Measurements from ENCODE around the gene CYP4F2.
"Not testable (repeated sequence)": the region's sequence is repeated elsewhere in the genome, so short reads cannot be mapped to it uniquely, and the experiment has no call there.

The CYP4F2 gene

DNA sequence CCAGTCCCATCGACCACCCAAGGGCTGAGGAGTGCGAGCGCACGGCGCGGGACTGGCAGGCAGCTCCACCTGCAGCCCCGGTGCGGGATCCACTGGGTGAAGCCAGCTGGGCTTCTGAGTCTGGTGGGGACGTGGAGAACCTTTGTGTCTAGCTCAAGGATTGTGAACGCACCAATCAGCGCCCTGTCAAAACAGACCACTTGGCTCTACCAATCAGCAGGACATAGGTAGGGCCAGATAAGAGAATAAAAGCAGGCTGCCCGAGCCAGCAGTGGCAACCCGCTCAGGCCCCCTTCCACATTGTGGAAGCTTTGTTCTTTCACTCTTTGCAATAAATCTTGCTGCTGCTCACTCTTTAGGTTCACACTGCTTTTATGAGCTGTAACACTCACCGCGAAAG lies 2.2 kb upstream of the CYP4F2 start:
- not testable (repeated sequence) for DNase-seq

GRCh38 chr19:15899561-15899960 lies 1.7 kb upstream of the CYP4F2 start:
- DNase-seq: not testable (repeated sequence)

GRCh38 chr19:15897026-15897737 lies 692 bp downstream of the CYP4F2 start:
- DNase-seq: no peak

DNA sequence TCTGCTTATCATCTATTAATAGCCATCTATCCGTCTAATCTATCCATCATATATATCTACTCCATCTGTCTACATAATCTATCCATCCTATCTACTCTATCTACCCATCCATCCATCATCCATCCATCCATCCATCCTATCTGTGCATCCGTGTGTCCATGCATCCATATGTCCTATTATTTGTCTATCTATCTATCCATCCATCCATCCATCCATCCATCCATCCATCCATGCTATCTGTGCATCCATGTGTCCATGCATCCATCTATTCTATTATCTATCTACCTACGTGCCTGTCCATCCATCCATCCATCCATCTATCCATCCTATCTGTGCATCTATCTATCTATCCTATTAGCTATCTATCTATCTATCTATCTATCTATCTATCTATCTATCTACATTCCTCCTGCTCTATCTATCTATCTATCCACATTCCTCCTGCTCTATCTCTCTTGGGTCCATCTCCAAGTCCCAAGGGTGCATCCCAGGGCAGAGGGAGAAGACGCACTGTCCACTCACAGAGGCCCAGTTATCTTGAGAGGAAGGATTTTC lies 1.9 kb downstream of the CYP4F2 start:
- DNase-seq: no peak

DNA sequence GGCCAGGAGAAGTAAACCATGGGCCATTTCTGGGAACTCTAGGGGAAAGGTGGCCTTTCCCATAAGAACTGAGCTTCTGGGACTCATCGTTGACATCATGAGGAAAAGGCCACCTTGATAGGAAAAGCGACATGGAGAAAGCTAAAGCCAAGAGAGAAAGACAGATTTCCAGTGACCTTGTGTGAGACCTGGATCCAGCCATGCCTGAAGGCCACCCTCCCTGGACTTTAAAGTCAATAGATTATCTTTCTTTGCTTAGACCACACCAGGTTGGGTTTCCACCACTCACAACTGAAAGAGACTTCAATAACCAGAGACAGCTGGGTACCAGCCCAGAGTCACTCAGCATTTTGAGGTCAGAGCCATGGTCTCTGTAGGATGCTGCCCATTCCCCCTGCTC lies 3.5 kb downstream of the CYP4F2 start:
- DNase-seq: no peak

DNA sequence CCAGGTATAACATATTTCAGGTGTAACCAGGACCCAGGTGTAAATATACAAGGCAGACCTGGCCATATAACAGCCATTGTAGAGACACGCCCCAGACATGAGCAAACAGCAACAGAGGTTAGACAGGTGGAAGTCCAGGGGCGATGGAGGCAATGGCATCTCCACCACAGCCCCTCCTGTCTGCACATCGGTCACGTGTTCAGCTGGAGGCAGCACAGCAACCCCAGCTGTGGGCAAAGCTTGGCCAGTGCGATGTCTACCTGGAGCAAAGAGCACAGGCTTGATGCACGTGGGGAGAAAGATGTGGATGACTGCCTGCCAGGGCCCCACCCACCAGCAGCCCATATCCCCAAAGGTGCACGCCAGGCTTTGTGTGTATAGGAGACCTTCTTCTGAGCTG lies 4.4 kb downstream of the CYP4F2 start:
- DNase-seq: no peak

DNA sequence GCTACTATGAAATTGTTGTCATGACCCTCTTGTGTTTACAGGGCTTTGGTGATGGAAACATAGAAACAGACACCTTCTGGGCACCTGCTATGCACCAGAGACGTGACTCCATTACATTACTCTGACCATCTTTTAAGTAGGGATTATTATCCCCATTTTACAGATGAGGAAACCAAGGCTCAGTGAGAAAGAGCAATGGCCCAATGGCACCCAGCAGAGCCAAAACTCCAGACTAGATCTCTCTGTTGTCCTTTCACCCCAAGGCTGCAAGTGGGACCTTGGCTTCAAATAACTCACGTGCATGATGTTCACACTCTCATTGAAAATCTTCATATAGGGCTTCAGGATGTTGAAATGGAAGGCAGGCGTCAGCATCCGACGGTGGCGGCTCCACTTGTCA lies 5.9 kb downstream of the CYP4F2 start:
- no peak for DNase-seq

DNA sequence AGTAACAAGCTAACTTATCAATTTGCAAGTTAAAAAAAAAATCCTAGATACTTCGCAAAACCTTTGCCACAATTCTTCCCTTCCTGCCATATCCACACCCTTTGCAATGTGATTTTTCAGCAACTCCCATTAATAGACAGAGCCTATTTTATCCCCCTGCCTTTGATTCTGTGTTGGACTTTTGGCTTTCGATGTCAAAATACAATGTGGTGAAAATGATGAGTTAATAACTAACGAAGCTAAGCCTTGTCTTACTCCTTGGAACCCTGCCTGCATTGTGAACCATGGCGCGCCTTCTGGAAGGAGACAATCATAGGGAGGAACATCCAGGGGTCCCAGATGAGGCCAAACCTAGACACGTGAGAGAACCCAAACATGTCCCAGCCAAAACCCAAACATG lies 6.4 kb downstream of the CYP4F2 start:
- no peak for DNase-seq

- not testable (repeated sequence) for DNase-seq
Observed at GRCh38 chr19:15889339-15889738, 8.5 kb downstream of the CYP4F2 start.

DNA sequence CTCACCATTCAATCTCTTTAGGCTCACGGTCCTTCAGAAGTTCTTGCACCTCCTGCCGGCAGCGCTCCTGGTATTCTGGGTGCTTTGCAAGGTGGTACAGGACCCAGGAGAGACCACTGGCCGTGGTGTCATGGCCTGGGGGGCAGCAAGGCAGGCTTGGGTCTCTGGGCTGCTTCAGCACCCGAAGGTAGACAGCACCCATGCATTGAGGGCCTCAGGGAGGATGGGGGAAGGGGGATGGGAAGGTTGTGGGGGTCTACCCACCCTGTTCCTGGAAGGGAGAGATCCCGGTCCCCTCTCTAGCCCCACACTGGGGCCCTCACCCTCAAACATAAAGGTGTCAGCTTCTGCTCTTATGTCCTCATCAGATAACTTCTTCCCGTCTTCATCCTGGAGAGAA lies 12.0 kb downstream of the CYP4F2 start:
- DNase-seq: no peak

- no peak for DNase-seq
Observed at GRCh38 chr19:15885167-15885566, 12.7 kb downstream of the CYP4F2 start.

GRCh38 chr19:15883329-15883728 lies 14.5 kb downstream of the CYP4F2 start:
- DNase-seq: not testable (repeated sequence)

DNA sequence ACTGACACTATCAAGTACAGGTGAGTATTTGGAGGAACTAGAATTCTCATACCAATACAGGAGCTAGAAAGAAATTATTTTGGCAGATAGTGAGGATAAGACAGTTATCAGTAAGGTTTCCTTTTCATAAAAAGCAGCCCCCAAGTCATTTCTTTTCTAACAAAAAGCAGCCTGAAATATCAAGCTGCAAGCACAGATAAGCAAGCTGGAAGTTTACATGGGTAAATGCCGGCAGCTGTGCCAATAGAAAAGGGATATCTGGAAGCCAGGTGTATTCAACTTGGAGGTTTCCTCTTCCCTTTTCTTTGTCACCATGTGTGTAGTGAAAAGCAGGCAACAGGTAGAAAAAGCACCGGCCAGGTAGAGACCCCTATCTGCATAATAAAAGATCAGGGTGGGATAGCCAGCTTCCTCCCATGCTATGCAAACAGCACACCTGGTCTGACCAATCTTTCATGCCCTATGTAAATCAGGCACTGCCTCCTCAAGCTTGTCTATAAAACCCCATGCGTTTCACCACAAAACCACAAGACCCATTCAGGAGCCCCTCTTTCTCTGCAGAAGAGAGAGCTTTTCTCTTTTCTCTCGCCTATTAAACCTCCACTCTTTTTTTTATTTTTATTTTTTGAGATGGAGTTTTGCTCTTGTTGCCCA lies 22.9 kb downstream of the CYP4F2 start:
- no peak for DNase-seq

DNA sequence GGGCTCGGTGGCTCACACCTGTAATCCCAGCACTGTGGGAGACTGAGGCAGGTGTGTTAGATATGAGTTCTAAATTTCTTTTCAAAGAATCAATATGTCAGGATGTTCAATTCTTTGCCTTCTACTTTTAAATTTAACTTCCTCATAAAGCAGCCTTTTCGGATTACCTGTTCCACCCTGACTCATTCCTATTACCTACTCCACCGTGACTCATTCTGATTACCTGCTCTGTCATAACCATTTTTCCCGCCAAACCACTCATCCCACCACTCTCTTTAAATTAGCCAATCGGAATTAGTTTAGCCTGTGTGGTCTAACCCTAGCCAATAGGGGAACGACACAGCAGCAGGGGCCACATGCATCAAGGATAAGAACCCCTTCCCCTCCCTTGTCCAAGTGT lies 24.1 kb downstream of the CYP4F2 start:
- not testable (repeated sequence) for DNase-seq

DNA sequence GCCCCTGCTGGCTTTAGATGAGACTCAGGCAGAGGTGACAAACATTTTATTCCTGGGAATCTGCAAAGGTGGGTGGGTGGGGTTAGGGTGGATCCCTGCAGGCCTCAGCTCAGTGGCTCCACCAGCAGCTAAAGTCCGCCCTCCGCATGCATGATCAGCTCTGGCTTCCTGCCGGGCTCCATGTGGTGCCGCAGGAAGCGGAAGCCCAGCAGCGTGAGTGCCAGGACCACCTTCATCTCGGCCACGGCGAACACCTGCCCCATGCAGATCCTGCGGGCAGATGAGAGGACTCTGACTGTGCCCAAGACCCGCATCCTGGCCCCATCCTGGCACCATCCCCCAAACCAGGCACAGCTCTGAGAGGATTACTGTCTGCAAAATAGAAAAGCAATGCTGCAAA lies 26.3 kb downstream of the CYP4F2 start:
- DNase-seq: no peak

- DNase-seq: no peak
Observed at GRCh38 chr19:15869873-15870272, 28.0 kb downstream of the CYP4F2 start.

GRCh38 chr19:15869109-15869555 lies 28.7 kb downstream of the CYP4F2 start:
- DNase-seq: no peak

DNA sequence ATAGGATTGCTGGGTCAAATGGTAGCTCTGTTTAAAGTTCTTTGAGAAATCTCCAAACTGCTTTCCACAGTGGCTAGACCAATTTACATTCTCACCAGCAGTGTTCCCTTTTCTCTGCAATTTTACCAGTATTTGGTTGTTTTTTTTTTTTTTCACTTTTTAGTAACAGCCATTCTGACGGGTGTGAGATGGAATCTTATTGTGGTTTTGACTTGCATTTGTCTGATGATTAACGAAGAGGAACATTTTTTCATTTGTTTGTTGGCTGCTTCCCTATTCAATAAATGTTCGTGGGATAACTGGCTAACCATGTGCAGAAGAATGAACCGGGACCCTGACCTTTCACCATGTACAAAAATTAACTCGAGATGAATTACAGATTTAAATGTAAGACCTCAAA lies 31.2 kb downstream of the CYP4F2 start:
- no peak for DNase-seq

DNA sequence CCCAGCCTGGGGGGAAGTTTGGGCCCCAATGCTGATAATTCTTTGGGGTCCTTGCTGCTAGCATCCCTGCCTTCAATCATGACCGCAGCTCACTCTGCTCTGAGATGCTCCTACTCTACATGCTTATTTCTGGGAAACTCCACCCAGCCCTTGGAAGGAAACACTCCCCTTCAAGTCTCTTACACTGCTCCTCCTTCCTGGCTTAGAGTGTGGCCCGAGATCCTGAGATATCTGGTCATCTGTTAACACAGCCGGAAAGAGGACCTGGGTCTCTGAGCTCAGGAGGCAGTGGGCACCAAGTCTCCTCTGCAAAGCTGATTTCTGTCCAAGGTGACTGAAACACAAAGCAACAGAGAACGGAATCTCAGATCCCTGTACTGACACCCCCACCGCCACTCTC lies 33.0 kb downstream of the CYP4F2 start:
- DNase-seq: no peak

DNA sequence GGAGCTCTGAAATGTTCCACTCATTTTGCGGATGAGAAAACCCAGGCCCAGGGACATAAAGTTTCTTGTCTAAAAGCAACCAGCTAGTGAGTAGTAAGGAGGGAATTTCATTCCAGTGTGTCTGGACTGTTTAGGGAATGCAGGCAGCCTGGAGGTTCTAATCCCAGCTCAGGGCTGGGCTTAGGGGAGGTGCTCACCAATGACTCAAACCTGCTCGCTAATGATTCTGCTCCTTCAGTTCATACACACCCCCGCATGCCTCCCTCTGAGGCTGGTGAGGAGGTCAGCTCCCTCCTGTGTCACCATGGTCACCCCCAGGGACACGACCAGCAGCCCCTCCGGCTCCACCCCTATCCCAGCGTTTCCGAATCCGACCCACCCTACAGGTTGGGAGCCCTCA lies 34.6 kb downstream of the CYP4F2 start:
- no peak for DNase-seq

DNA sequence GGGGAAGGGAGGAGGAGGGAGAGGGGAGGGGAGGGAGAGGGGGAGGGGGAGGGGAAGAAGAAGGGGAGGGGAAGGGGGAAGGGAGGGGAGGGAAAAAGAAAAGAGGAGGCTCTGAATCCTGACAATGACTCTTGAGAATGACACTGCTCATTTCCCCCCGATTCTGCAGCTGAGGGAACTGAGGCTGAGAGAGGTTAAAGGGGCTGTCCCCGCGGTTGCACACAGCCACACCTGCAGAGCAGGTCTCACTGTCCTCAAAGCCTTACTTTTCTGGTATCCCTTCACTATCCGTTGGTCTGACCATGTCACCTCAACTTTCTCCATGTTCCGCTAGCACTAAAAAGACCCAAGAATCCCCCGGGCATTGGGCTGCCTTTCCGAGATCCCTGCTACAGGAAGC lies 35.4 kb downstream of the CYP4F2 start:
- DNase-seq: no peak

DNA sequence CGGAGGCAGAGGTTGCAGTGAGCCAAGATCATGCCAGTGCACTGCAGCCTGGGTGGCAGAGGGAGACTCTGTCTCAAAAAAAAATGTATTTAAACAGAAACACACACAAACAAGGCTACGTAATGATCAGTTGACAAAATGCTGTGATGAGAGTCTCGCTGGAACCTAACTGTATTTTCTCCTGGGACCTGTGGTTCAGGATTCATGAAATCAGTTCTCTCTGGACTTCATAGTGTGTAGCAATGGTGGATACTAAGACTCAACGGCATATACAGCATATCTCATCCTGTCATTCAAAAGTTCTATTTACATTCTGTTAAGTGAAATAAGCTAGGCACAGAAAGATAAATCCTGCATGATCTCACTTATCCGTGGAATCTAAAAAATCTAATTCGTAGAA lies 37.4 kb downstream of the CYP4F2 start:
- no peak for DNase-seq

DNA sequence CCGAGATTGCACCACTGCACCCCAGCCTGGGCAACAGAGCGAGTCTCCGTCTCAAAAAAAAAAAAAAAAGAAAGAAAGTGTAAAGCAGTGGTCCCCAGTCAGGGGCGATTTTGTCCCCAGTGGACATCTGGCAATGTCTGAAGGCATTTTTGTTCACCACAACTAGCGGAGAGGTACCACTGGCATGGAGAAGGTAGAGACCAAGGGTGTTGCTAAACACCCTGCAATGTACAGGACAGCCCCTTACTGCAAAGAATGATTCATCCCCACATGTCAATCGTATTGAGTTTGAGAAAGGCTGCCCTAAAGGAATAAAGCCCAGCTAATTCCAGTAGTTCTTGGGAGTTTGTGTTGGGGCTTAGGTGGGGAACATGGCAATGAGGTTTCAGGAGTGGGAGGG lies 38.7 kb downstream of the CYP4F2 start:
- DNase-seq: no peak

DNA sequence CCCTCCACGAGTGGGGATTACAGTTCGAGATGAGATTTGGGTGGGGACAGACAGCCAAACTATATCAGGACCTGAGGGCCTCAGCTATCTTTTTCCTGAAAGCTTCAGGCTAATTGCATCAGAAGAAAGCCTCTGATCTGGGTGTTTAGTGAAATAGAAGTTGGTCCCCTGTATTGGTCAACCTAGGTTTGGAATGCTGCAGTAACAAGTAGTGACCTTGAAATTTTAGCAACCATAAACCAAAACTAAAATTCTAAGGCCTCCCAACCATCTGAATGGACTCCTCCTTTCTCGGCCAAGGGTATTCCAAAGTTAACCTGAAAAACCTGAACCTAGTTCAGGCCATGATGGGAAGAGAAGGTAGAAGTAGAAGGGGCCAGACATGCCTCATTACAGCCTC lies 47.5 kb downstream of the CYP4F2 start:
- no peak for DNase-seq

- no peak for DNase-seq
Observed at GRCh38 chr19:15846923-15847322, 51.0 kb downstream of the CYP4F2 start.

Measured in NK-92 treated with Interleukin-12 subunit alpha and Interleukin-12 subunit beta, amount 100 ng/mL, for 24 hours (cell line).